NCI-H2029 treated with DMSO at 0.1 percent for 48 hours (cell line): Measurements from ENCODE around the gene TXN.
"Not testable (repeated sequence)": the region's sequence is repeated elsewhere in the genome, so short reads cannot be mapped to it uniquely, and the experiment has no call there.

Experiments used
- DNase-seq: peaks from one replicate; lab custom pipeline; 2025; lab: John Stamatoyannopoulos, UW

The TXN gene

DNA sequence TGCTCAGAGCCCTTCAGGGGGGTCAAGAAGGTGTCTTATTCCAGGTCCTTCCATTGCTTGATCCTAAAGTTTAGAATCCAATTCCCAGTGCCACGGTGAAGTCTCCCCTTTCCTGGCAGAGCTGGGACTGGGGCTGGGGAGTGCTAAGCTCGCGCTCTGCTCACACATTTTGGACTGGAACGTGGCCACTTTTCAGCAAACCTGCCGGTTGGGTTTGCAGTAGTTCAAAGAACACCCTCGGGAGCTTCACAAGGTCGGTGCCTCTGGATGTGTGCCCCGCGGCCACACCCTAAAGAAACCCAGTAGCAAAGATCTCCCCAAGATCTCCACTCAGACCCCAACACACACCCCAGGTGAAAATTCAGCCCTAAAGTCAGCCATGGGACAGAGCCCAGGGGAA, 48.3 kb downstream of the TXN start, which contains the start of gene C9orf152:
C9orf152 (minus strand) TSS at position 129 of the 400 bp plus-strand sequence. CDS start 580 bp downstream, outside the sequence.
- no peak for DNase-seq

- DNase-seq, result peak; percentile 88
These were observed 49.2 kb downstream of the TXN start for GRCh38 chr9:110207071-110207641.

- DNase-seq, result peak; percentile 95
These were observed 49.9 kb downstream of the TXN start for GRCh38 chr9:110206389-110206788.

DNA sequence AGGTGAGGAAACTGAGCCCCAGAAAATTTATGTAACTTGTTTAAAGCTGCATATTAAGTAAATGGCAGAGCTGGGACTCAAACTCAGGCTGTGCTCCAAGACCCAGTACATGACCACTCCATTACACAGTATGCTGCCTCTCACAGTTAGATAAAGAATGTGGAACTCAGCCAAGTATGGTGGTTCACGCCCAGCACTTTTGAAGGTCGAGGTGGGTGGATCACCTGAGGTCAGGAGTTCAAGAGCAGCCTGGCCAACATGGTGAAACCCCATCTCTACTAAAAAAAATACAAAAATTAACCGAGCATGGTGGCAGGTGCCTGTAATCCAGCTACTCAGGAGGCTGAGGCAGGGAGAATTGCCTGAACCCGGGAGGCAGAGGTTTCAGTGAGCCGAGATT, 50.7 kb downstream of the TXN start:
- peak; percentile 57 for DNase-seq

DNA sequence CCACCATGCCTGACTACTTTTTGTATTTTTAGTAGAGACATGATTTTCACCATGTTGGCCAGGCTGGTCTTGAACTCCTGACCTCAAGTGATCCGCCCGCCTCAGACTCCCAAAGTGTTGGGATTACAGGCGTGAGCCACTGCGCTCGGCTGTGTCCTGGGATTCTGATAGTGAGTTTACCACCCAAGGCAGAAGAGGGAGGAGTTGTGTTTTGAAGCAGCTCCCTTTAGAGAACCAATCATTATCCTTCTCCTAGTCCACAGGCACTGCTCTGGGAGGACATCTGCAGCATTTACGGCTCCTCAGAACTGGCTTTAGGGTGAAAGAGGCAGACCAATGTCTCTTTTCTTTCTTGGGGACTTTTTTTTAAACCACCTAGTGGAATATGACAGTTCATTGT, 54.1 kb downstream of the TXN start:
- no peak for DNase-seq

DNA sequence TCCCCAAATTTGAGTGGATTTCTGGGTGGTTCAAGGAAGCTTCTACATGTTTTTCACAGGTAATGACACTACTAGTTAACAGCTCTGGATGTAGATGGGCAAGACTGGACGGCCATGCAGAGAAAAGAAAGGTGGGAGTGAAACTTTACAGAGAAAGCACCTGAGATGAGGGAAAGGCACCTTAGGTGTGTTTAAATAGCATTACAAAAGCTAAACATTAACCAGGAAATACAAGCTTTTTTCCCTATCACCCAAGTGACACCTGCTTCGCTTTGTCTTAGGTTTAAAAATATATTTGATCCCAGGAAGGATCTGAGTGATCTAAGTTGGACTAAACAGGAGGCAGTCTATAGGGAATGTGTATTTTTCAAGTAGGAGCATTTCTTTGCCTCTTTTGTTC, 56.7 kb downstream of the TXN start:
- DNase-seq, result no peak

GRCh38 chr9:110198357-110198756, 58.0 kb downstream of the TXN start:
- no peak for DNase-seq

- no peak for DNase-seq
These were observed 58.7 kb downstream of the TXN start for GRCh38 chr9:110197330-110198187.

DNA sequence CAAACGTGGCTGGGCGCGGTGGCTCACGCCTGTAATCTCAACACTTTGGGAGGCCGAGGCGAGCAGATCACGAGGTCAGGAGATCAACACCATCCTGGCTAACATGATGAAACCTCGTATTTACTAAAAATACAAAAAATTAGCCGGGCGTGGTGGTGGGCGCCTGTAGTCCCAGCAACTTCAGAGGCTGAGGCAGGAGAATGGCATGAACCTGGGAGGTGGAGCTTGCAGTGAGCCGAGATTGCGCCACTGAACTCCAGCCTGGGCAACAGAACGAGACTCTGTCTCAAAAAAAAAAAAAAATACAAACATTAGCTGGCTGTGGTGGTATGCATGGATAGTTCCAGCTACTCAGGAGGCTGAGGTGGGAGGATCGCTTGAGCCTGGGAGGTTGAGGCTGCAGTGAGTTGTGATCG, 60.2 kb downstream of the TXN start:
- not testable (repeated sequence) for DNase-seq
